HG02840 (cell line): ENCODE results near the gene TBC1D22A.

Experiments used
- ATAC-seq: cut with Tn5 transposase; IDR thresholded peaks from one replicate; pipeline ENCODE4 v1.9.1; 2021; ENCODE audit warnings: mild to moderate bottlenecking, moderate library complexity, moderate number of reproducible peaks; ENCODE audit not compliant: unreplicated experiment, low FRiP score

TBC1D22A gene

DNA sequence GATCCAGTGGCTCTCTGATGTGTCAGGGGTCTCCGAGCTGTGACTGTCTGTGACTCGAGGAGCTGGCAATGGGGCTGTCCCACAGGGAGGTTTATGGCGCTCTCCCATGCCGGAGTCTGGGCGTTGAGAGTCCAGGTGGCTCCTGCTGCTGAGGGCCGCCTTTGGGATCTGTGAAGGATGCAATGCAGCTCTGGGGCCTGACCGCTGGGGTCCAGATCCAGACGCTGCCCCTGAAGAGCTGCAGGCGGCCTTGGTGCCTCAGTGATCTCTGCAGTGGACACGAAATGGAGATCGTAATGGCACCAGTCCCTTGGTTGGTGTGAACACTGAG lies 155.3 kb downstream of the TBC1D22A start:
- no peak for ATAC-seq

DNA sequence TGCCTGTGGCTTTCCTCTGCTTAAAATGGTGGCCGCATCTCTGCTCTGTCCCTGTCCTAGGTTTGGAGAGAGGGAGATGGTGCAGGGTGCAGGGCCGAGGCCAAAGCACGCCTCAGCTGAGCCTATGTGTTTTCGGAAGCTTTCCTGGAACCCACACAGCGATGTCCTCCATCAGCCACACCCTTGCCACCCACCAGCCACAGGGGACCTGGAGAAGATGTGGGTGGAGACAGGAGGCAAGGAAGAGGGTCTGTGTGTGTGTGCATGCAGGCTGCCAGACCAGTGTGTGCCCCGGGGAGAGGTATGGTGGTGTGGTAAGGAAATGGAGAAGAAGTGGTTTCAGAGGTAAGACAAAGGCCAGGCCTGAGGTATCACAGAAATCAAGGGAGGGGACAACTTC lies 155.7 kb downstream of the TBC1D22A start:
- ATAC-seq: no peak

- ATAC-seq: no peak
Observed at GRCh38 chr22:46922037-46922436, 159.6 kb downstream of the TBC1D22A start.

- ATAC-seq: no peak
Observed at GRCh38 chr22:46923394-46923793, 160.9 kb downstream of the TBC1D22A start.

GRCh38 chr22:46925818-46926217 lies 163.4 kb downstream of the TBC1D22A start:
- no peak for ATAC-seq

GRCh38 chr22:46929046-46929709 lies 166.7 kb downstream of the TBC1D22A start:
- ATAC-seq: no peak

DNA sequence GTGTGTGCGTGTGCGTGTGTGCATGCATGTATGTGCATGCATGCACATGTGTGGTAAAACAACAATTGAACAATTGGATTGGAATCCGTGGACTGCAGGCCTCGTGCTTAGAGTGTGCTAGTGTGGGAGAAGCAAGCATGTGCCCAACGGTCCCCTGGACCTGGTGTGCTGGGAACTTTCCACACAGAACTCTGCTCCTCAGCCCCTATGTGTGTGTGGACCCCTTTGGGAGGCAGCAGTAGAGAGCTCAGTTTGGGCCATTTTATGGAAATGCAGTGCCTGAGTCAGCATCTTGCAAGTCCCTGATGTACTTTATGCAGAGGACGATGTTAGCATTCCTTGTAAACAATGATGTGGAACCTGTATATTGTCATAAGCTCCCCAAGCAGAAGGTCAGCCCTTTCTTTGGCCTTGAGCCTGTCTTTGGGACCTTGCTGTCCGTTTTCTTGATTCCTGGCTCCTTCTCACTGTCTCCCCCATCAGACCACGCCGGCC lies 167.3 kb downstream of the TBC1D22A start:
- no peak for ATAC-seq

- ATAC-seq: no peak
Observed at GRCh38 chr22:46931414-46931813, 169.0 kb downstream of the TBC1D22A start.

- no peak for ATAC-seq
Observed at GRCh38 chr22:46931881-46932280, 169.4 kb downstream of the TBC1D22A start.

DNA sequence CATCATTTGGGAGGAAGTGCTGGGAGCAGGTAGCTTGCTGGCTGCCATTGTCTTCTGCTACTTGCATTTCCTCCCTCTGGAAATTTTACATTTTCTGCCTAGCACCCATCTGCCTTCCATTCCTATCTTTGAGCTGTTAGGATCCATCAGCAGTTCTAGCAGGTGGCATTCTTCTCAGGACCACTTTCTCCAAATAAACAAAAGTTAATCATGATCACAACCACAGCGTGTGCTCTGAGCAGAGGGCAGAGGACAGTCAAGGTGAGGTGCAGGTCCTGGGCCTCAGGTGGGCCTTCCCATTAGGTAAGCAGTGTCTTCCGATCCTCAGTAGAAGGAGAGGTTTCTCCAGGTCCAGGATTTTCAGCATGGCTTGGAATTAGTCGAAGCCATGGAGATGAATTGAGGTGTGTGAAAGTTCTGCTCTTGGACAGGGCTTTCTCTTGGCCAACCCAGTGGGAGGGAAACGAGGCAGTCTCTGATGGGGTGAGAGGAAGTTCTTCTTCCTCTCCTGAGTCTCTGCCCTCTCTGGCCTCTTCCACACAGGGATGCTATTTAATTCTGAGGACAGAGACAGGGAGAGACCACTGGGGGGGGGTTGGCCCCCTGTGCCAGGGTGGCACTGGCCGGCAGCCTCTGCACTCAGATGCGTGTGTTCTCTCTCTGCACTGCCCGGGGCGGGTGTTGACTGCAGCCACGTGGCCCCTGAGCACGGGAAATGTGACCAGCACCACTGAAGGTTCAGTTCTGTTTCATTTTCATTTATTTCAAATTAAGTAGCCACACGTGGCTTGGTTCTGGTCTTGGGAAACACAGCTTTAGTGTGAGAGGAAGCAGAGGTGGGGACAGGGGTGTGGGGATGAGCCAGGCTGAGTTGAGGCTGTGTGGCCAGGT lies 170.8 kb downstream of the TBC1D22A start:
- ATAC-seq: no peak

- ATAC-seq: no peak
Observed at GRCh38 chr22:46934172-46934745, 171.8 kb downstream of the TBC1D22A start.

DNA sequence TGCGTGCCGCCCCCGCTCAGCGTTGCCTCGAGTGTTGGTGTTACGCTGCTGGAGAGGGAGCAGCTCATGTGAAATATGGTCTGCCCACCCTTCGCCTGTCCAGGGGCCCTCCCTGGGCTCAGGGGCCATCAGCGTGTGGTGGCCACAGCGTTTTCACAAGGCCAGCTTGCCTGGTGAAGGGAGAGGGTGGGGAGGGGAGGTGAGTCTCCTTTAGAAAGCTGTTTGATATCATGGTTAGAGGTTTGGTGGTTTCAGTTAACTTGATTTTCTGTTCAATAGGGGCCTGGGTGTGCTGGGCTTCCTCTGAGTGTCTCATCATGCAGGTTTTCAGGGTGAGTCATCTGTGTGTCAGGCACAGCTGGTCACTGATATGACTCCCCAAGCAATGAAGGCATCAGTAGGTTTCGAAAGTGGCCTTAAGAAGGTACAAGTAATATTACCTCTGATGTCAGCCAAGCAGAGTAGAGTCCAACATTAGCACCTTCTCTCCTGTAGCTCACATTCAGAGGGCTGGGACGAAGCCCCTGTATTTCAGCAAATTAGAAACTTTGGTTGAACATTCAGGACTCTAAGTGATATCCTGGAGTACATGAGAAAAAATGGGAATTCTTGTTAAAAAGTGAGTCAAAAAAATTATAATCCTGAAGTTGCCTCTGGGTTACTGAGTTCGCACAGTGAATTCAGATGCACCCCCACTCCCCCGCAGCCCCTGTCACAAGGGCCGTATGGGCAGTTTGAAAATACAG lies 172.5 kb downstream of the TBC1D22A start:
- ATAC-seq: no peak

GRCh38 chr22:46935506-46936377 lies 173.3 kb downstream of the TBC1D22A start:
- ATAC-seq: no peak

- no peak for ATAC-seq
Observed at GRCh38 chr22:46936378-46936903, 174.0 kb downstream of the TBC1D22A start.

DNA sequence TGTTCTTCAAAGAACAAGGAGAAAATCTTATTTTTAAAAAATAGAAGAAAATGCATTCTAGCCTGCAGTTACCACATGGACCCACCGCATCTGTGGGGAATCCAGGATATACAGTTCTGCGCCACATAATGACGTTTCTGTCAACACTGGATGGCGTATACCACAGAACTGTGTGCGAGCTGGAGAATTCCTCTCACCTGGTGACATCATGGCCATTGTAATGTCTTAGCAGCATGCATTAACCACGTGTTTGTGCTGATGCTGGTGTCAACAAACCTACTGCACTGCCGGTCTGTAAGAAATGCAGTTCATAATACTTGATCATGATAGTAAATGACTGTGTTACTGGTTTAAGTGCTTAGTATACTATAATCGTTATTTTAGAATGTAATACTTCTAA lies 174.7 kb downstream of the TBC1D22A start:
- ATAC-seq: no peak

DNA sequence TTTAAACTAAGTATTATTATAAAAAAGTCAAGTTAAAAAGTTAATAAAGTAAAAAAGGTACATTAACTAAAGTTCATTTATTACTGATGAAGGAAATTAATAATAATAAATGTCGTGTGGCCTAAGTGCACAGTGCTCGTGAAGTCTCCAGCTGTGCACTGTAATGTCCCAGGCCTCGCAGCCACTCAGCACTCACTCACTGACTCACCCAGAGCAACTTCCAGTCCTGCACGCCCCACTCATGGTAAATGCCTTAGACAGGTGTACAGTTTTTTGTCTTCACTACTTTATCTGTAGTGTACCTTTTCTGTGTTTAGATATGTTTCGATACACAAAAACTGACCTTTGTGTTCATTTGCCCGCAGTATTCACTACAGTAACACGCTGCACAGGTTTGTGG lies 175.5 kb downstream of the TBC1D22A start:
- ATAC-seq: no peak

GRCh38 chr22:46941968-46942798 lies 179.7 kb downstream of the TBC1D22A start:
- ATAC-seq: no peak
